PFSK-1 (cell line): ENCODE data around the gene SNX10.

Source experiments
- POLR2AphosphoS5 ChIP-seq: IDR thresholded peaks from 2 replicates; pipeline ENCODE4 v1.6.1; 2012; ENCODE audit warnings: low read depth, mild to moderate bottlenecking, control low read depth, low read length, moderate library complexity
- REST ChIP-seq, 2 experiments: IDR thresholded peaks; 2 replicates each; pipeline versions ENCODE4 v1.6.1 to v1.8.0; 2011 to 2012; ENCODE audit warnings: low read depth in 2 of 2, low read length in 2 of 2, control low read depth in 1 of 2, inconsistent platforms in 1 of 2, mild to moderate bottlenecking in 1 of 2, moderate library complexity in 1 of 2; ENCODE audit not compliant: insufficient read depth in 1 of 2
- SIN3A ChIP-seq: IDR thresholded peaks from 2 replicates; pipeline ENCODE4 v1.6.1; 2012; ENCODE audit warnings: mild to moderate bottlenecking, low read length, moderate library complexity, borderline replicate concordance; ENCODE audit not compliant: insufficient read depth

- TF ChIP-seq POLR2AphosphoS5, result no peak
- no peak for TF ChIP-seq REST (IDR thresholded peaks at IDR 0.05; ENCODE audit: insufficient read depth in 1 of 2, low read depth in 2 of 2, low read length in 2 of 2)
- no peak for TF ChIP-seq SIN3A
These were observed 6.5 kb upstream of the SNX10 start for GRCh38 chr7:26284995-26285632.
